Measurements from ENCODE around the gene FNDC3B.

FNDC3B gene

GRCh38 chr3:172139528-172140276 lies 100.3 kb downstream of the FNDC3B start:
- DNase-seq, result no peak

- DNase-seq, result no peak
Observed at GRCh38 chr3:172140499-172141391, 101.4 kb downstream of the FNDC3B start.

GRCh38 chr3:172142051-172142863 lies 102.9 kb downstream of the FNDC3B start:
- DNase-seq, result no peak

- no peak for DNase-seq
Observed at GRCh38 chr3:172142864-172143451, 103.6 kb downstream of the FNDC3B start.

GRCh38 chr3:172143739-172144497 lies 104.5 kb downstream of the FNDC3B start:
- DNase-seq, result no peak

- no peak for DNase-seq
Observed at GRCh38 chr3:172144601-172145000, 105.2 kb downstream of the FNDC3B start.

- no peak for DNase-seq
Observed at GRCh38 chr3:172145031-172145686, 105.8 kb downstream of the FNDC3B start.

- DNase-seq, result no peak
Observed at GRCh38 chr3:172146349-172146748, 107.0 kb downstream of the FNDC3B start.

GRCh38 chr3:172147113-172147818 lies 107.9 kb downstream of the FNDC3B start:
- no peak for DNase-seq

GRCh38 chr3:172148241-172148640 lies 108.9 kb downstream of the FNDC3B start:
- DNase-seq, result no peak

- peak; percentile 7 for DNase-seq
Observed at GRCh38 chr3:172148702-172149565, 109.6 kb downstream of the FNDC3B start.

- DNase-seq, result no peak
Observed at GRCh38 chr3:172150268-172150667, 110.9 kb downstream of the FNDC3B start.

GRCh38 chr3:172150913-172151650 lies 111.7 kb downstream of the FNDC3B start:
- DNase-seq, result no peak

- no peak for DNase-seq
Observed at GRCh38 chr3:172151651-172152649, 112.6 kb downstream of the FNDC3B start.

- DNase-seq, result no peak
Observed at GRCh38 chr3:172152874-172153273, 113.5 kb downstream of the FNDC3B start.

- DNase-seq, result no peak
Observed at GRCh38 chr3:172153335-172153861, 114.0 kb downstream of the FNDC3B start.

Data from NCI-H2171 treated with DMSO at 0.1 percent for 48 hours (cell line).